Glomerular endothelial cell (primary cell): Measurements from ENCODE around the gene FBXL3. TPM values are rescaled to one million over a fixed set of nuclear protein-coding genes. Genes with fewer than 3 reads are reported as not detected.
"Not testable (repeated sequence)": the region's sequence is repeated elsewhere in the genome, so short reads cannot be mapped to it uniquely, and the experiment has no call there.

Experiments
- DNase-seq: peaks from one replicate; pipeline ENCODE4 v3.0.0-alpha.2; 2011; ENCODE audit warnings: low read depth, low spot score; ENCODE audit errors: extremely low read depth
- total RNA-seq: library from RNA; depleted of rRNA; stranded (reverse); fragments of >200 nt; gene quantifications from 2 replicates; pipeline ENCODE4 v1.2.3, GENCODE V29; 2015

The FBXL3 gene
- total RNA-seq, 1 donor from 2014 or later: 45.4 TPM

DNA sequence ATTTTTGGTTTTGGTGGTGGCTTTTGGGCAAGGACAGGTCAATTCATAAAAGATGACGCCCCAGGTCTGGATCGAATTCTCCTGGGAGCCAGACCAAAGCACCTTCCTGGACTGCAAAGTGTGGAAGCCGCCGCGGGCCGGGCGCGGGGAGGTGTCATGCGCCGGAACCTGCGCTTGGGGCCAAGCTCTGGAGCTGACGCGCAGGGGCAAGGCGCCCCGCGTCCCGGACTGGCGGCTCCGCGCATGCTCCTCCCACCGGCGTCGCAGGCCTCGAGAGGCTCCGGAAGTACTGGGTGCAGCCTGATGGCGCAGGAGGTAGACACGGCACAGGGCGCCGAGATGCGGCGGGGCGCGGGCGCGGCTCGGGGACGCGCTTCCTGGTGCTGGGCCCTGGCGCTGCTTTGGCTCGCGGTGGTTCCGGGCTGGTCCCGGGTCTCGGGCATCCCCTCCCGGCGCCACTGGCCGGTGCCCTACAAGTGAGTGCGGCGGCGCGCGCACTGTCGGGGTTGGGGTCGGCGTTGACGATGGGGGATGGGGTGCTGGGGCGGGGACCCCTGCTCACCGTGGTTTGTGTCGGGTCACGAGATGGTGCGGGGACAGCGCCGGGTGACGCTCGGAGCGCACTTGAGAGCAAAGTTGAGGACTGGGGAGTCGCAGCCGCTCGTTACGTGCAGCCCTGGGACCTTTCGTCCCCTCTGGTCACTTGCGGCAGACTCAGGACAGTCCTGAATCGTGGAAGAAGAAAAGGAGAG is 35.0 kb downstream of the FBXL3 start, which contains the start of gene CLN5:
TSS of gene CLN5 (plus strand) at position 286 of the 752 bp plus-strand sequence. CDS start at position 304, 18 bp downstream.
- DNase-seq: no peak

- DNase-seq: no peak
Measured at GRCh38 chr13:76991432-76991795, 35.5 kb downstream of the FBXL3 start.

DNA sequence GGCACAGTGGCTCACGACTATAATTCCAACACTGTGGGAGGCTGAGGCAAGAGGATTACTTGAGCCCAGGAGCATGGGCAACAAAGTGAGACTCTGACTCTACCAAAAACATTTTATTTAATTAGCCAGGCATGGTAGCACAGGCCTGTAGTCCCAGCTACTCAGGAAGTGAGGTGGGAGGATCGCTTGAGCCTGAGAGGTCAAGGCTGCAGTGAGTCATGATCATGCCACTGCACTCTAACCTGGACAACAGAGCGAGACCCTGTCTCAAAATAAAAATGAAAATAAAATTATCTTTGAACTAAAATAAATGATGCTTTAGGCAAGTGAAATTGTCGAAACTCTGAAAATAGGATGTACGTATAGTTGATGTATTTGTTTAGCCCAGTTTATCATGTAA is 43.3 kb downstream of the FBXL3 start:
- DNase-seq: no peak

DNA sequence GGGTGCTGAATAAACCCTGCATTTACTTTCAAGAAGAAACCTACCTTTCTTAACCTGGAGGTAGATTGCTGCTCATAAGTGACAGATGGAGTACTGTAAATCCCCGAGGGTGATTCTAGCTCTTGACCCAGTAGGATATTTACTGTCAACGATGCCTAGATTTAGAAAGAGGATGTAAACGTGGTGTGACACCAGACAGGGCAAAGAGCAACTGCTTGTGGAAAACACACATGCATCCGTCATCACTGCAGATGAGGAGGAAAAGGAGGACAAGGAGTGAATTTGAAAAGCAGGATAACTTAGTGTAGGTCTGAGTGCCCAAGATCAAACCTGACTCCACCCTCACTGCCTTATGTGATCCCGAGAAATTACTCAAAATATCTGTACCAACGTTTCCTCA is 44.9 kb downstream of the FBXL3 start:
- DNase-seq: no peak

- DNase-seq: no peak
Measured at GRCh38 chr13:76980075-76980718, 46.8 kb downstream of the FBXL3 start.

DNA sequence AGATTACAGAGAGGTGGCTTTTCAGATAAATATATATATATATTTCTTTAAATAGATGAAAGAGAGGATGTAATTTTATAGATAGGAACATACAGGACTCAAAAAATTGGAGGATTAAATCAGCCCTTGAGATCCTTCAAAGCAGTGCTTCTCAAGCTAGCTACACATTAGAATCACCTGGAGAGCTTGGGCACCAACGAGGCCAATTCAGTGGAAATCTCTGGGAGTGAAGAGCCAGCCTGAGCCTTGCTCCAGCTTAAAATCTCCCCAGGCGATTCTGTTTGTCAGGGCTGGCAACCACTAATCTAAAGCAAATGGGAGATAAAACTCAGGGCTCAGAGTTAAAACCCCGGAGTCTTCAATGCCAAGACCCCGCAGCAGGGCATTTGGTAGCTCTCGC is 50.0 kb downstream of the FBXL3 start:
- DNase-seq: no peak

GRCh38 chr13:76976490-76976889 is 50.5 kb downstream of the FBXL3 start:
- DNase-seq: no peak

GRCh38 chr13:76975863-76976262 is 51.1 kb downstream of the FBXL3 start:
- no peak for DNase-seq

GRCh38 chr13:76974618-76974975 is 52.4 kb downstream of the FBXL3 start:
- DNase-seq: no peak

- no peak for DNase-seq
Measured at GRCh38 chr13:76973920-76974617, 52.9 kb downstream of the FBXL3 start.

GRCh38 chr13:76971851-76972829 is 54.8 kb downstream of the FBXL3 start:
- no peak for DNase-seq

DNA sequence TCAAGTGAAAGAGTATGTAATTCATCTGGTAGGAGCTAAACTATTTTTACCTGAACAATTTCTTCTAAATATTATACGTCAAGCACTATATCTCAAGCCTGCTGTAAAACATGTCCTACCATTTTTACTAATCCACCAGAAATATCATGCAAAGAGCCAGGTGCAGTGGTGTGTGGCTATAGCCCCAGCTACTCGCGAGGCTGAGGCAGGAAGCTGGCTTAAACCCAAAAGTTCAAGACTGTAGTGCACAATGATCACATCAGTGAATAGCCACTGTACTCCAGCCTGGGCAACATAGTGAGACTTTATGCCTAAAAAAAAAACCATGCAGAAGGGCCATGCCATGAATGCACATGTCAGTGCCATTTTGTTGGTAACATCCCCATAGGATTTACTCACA is 55.7 kb downstream of the FBXL3 start:
- no peak for DNase-seq

DNA sequence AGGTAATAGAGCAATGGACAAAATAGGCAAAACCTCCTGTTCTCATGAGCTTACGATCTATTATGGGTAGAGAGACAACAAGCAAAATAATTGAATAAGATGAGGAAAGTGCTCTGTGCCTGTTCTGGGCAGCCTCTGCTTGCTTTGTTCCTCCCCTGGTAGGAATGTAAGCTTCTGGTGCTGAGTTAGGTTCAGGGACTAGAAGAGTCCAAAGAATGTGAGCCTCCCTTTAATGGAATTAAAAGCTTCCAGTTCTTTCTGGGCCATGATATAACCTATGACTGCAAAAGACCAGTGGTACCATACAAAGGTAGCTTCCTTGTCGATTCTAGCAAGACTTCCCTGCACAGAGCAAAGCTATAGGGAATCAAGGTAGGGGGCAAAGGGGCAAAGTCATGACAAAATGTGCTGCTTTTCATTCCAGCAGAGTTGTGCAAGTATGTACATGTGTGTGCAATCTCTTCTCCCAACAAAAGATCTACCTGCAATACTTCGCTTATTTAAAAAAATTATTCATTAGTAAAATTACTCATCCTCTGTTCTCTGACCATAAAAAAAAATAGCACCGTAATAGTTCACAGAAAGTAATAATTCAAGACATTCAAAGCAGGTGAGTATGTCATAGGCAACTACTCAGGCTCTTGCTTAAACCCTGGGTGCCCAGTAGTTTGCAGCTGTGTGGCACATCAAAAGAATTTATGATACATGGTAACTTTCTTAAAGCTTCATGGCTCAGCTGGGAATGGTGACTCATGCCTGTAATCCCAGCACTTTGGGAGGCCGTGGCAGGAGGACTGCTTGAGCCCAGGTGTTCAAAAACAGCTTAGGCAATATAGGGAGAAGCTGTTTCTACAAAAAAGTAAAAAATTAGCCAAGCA is 57.2 kb downstream of the FBXL3 start:
- DNase-seq: no peak

DNA sequence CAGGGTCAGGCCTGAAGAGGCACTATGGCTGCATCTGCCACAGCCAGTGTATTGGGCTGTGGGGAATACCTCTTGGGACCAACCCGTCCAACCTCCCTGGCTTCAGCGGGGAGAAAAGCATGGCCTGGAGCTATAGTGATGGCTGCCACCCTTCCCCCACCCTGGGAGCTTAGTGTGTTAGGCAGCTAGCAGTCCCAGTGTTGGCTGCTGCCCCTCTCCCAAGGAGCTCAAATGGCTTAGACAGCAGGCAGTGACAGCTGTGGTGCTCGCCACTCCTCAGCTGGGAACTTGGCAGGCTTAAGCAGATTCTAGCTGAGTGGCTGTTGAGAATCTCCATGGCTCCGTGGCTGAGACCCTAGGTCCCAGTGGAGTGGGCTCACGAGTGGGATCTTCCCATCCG is 58.9 kb downstream of the FBXL3 start:
- no peak for DNase-seq

DNA sequence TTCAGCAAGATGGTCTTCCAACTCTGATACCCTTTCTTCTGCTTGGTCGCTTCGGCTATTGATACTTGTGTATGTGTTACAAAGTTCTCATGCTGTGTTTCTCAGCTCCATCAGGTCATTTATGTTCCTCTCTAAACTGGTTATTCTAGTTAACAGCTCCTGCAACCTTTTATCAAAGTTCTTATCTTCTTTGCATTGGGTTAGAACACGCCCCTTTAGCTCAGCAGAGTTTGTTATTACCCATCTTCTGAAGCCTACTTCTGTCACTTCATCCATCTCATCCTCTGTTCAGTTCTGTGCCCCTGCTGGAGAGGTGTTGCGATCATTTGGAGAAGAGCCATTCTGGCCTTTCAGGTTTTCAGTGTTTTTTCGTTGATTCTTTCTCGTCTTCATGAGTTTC is 59.9 kb downstream of the FBXL3 start:
- DNase-seq: no peak

GRCh38 chr13:76965759-76966421 is 61.1 kb downstream of the FBXL3 start:
- DNase-seq: no peak

DNA sequence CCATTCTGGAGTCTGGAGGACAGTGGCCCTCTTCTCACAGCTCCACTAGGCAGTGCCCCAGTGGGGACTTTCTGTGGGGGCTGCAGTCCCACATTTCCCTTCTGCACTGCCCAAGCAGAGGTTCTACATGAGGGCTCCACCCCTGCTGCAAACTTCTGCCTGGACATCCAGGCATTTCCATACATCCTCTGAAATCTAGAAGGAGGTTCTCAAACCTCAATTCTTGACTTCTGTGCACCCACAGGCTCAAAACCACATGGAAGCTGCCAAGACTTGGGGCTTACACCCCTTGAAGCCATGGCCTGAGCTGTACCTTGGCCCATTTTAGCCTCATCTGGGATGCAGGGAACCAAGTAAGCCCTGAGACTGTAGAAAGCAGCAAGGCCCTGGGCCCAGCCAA is 67.2 kb downstream of the FBXL3 start:
- DNase-seq: not testable (repeated sequence)

- no peak for DNase-seq
Measured at GRCh38 chr13:76958841-76959432, 68.0 kb downstream of the FBXL3 start.

GRCh38 chr13:76955661-76956060 is 71.3 kb downstream of the FBXL3 start:
- DNase-seq: no peak
